CD1c-positive myeloid dendritic cell (primary cell): ENCODE data around the gene TOX2.
"Not testable (repeated sequence)": the region's sequence is repeated elsewhere in the genome, so short reads cannot be mapped to it uniquely, and the experiment has no call there.

ENCODE experiments used
- DNase-seq: peaks from one replicate; pipeline ENCODE4 v3.0.0-alpha.2; 2016; ENCODE audit errors: extremely low spot score

TOX2 gene

DNA sequence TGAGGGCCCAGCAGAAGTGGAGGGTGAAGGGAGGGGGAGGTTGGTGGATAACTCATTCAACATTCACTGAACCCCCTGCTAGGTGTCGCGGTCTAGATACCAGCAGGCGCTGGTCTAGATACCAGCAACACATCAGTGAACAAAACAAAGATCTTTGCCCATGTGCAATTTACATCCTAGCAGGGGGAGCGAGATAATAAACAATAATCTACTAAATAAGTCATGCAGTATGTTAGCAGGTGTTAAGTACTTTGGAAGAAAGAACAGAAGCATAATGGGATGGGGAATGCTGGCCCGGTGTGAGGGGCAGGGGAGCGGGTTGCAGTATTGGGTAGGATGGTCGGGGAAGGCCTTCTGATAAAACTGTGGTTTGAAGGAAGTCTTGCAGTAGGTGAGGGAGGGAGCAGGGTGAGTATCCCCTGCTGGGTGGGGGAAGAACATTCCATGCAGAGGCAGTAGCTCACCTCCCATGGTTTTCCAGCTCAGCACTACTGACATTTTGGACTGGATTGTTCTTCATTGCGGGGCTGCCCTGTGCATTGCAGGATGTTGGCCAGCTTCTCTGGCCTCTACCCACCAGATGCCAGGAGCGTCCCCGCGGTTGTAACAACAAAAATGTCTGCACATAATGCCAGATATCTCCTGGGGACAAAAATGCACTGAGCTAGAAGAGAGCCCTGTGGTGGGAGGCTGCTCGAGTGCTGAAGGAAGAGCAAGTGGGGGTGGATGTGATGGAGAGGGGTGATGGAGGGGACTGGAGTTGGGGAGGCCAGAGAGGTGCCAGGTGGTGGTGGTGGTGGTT lies 117.3 kb downstream of the TOX2 start:
- no peak for DNase-seq

- no peak for DNase-seq
These were observed 118.1 kb downstream of the TOX2 start for GRCh38 chr20:44032583-44033331.

DNA sequence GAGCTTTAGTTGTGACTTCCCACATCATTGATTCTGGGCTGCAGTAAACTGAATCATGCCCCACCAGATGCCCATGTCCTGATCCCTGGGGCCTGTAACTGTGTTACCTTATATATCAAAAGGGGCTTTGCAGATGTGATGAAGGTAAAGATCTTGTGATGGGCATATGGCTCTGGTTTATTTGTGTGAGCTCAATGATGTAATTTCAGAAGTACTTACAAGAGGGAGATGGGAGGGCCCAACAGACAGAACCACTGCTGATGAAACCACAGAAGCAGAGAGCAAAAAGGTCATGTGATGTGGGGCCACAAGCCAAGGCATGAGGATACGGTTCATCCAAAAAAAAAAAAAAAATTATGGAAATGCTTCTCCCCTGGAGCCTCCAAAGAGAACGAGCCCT lies 118.7 kb downstream of the TOX2 start:
- no peak for DNase-seq

DNA sequence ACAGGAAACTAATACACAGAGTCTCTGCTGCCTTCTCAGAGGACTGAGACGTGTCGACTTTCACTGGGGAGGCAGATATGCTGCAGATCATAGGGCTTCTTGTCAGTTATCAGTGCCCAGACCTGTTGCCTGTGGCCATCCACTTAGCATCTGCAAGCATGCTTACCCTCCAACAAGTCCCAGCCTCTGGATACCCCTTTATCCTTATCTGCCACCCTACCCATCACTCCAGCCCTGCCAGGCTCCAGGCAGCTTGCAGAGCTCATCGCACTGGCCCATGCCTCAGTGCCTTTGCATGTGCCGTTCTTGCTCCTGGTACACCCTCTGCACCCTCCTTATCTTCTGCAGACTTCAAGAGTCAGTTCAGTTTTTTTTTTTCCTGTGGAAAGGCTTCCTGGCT lies 119.2 kb downstream of the TOX2 start:
- DNase-seq, result no peak

- DNase-seq, result no peak
These were observed 119.8 kb downstream of the TOX2 start for GRCh38 chr20:44034451-44034850.

DNA sequence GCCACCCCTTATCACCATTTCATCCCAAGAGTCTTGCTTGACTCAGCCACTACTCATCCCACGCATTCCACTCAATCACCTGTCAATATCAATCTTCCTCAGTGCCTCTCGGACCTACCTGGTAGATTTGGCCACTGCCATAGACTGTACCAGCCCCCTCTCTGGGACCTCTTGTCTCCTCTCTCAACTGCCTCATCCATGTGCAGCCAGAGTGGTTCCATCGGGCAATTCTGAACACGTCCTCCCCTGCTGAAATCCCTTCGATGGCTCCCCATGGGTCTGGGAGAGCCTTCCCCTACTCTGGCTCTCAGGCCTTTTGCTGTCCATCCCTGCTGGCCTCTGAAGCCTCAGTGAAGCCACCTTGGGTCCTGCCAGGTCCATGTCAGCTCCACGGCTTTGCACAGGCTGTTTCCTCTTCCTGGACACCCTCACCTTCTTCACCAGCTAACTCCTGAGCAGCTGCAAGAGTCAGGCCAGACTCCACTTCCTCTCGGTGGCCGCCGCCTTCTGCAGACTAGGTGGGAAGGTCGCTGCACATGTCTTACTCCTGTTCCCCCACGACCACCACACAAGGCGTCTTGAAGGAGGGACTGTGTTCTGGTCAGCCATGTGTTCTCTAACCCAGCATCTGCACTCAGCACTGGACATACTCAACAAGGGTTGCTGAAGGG lies 120.4 kb downstream of the TOX2 start:
- no peak for DNase-seq

DNA sequence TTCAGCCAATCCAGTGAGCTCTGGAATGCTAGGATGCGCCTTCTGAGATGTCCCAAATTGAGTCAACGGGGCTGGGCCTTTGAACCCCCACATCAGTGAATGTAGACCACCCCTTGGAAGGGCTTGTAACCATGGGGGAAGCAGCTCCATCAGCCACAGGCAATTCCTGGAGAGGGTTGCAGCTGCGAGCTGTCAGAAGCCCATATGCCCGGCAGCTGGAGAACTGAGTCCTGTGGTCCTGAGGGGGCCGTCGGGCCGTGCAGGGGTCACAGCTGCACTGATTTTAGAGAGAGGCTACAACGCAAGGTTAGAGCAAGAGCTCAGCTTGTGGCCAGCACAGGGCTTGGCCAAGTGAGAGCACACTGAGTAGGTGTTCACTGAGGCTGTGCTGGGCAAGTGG lies 121.3 kb downstream of the TOX2 start:
- DNase-seq, result no peak

DNA sequence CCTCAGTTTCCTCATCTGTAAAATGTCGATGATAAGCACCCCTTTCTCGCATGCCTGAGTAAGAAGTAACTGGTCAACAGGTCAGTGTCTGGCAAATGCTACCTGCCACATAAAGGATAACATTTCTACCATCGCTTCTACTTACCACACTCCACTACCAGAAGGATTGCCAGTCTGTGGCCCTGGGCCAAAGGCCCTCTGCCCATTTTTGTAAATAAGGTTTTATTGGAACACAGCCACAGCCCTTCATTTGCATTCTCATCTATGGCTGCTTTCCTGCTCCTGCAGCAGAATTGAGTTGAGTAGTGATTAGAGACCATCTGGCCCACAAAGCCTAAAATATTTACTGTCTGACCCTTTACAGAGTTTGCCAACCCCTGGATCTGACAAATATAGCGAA lies 121.8 kb downstream of the TOX2 start:
- no peak for DNase-seq

- DNase-seq, result no peak
These were observed 124.0 kb downstream of the TOX2 start for GRCh38 chr20:44038681-44039123.

DNA sequence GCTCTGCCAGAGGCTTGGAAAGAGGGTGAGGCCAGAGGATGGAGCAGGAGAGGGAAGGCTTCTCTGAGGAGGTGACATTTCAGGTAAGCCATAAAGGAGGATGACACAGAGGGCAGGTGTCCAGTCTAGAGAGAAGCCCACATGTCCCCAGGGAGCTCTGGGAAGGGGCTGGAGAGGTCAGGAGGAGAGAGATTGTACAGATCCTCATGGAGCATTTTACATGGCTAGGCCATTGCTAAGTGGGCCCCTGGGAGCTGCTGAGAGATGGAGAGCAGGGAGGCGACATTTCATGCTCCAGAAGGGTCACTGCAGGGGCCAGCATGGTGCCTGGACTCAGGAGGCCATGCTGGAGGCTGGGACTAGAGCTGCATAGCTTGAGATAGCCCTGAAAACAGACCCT lies 124.5 kb downstream of the TOX2 start:
- DNase-seq, result no peak

- no peak for DNase-seq
These were observed 125.1 kb downstream of the TOX2 start for GRCh38 chr20:44039741-44040140.

GRCh38 chr20:44040202-44040915 lies 125.7 kb downstream of the TOX2 start:
- DNase-seq, result no peak

GRCh38 chr20:44041001-44041400 lies 126.3 kb downstream of the TOX2 start:
- DNase-seq, result no peak

DNA sequence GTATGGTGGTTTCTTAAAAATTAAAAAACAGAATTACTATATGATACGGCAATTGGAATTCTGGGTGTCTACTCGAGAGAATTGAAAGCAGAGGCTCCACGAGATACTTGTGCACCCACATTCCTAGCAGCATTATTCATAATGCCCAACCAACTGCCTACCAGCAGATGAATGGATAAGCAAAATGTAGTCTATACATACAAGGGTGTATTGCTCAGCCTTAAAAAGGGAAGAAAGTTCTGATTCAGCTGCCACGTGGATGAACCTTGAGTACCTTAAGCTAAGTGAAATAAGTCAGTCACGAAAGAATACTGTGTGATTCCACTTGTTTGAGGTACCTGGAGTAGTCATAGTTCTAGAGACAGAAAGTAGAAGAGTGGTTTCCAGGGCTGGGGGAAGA lies 130.1 kb downstream of the TOX2 start:
- DNase-seq, result not testable (repeated sequence)

DNA sequence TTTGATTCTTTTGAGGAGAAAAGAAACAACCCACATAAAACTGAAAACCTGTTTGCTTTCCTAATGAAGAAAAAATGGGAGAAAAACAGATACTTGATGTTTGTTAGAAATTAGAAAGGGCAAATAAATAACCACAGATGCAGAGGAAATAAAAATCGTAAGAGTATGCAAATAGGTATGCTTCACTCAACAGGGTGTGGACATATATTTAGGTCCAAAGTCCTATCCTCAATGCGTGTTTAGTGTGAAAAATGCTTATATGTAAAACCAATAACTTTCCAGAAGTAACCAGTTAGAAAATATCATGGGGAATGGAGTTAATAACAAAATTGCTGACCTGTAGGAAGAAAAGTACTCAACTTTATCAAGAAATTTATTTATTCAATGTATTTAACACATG lies 135.7 kb downstream of the TOX2 start:
- no peak for DNase-seq

DNA sequence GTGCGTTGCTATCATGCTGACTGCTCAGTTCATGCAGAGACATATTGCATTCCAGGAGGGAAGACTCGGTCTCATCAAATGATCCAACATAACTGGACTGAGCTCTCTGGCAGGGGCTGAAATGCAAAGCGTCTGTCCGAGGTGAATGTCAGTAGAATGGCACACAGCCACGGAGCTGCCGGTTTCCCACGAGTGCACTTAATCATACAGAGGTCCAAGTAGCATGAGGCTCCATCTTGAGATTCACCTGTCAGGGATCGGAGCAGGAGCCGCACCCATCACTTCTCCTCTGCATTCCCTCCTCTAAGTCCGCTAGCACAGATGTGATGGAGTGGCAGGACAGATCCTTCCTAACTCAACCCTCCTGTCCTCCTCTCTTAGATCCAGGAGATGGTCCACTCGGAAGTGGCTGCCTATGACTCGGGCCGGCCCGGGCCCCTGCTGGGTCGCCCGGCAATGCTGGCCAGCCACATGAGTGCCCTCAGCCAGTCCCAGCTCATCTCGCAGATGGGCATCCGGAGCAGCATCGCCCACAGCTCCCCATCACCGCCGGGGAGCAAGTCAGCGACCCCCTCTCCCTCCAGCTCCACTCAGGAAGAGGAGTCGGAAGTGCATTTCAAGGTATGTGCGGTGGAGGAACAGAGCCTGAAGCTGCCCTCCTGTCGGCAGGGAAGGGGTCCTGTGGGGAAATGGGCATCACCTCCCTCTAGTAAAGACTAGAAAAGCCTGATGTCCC lies 136.4 kb downstream of the TOX2 start:
- no peak for DNase-seq

DNA sequence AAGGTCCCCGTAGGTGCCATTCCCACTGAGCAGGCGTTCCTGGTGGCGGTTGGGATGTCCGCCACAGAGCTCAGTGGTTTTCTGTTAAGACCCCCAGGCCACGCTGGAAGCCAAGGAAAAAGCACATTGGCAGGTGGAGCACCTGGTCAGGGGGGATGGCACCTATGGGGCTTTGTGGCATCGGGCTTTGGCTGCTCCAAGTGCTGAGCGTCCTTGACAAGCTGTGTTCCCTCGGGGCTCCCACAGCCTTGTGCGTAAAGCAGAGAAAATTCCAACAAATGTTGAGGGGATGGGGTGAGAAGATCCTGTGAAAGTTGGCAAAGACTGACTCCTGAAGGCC lies 137.0 kb downstream of the TOX2 start:
- DNase-seq, result no peak

- DNase-seq, result no peak
These were observed 137.5 kb downstream of the TOX2 start for GRCh38 chr20:44052166-44052565.

GRCh38 chr20:44053046-44053445 lies 138.4 kb downstream of the TOX2 start:
- DNase-seq, result no peak

- no peak for DNase-seq
These were observed 139.5 kb downstream of the TOX2 start for GRCh38 chr20:44054118-44054517.

- no peak for DNase-seq
These were observed 140.2 kb downstream of the TOX2 start for GRCh38 chr20:44054849-44055248.
